ENCODE measurements around the gene SLMAP. TPM values are rescaled to one million over a fixed set of nuclear protein-coding genes. Genes with fewer than 3 reads are reported as not detected.
A peak's percentile ranks its signal among the peaks of the same experiment; 100 is the strongest.

The SLMAP gene
- total RNA-seq, 1 experiment from 2014 or later: 27.8 TPM

- DNase-seq: no peak
- Histone ChIP-seq H3K27ac (no peak overlapping the region), H3K36me3 (no peaks in the 10 kb centered on the region), H3K9me3 (replicated peaks) (no peaks in the 10 kb centered on the region), H3K4me1 (no peaks in the 10 kb centered on the region), H3K27me3 (no peaks in the 10 kb centered on the region), H3K4me3 (no peak overlapping the region)
These were observed 17.7 kb upstream of the SLMAP start for GRCh38 chr3:57738391-57738790.

GRCh38 chr3:57740027-57740426 lies 16.1 kb upstream of the SLMAP start:
- no peaks in the 10 kb centered on the region for H3K4me1 ChIP-seq
- DNase-seq: no peak
- no peak overlapping the region for H3K27ac ChIP-seq
- H3K4me3 ChIP-seq: no peak overlapping the region
- no peaks in the 10 kb centered on the region for H3K36me3 ChIP-seq
- no peaks in the 10 kb centered on the region for H3K27me3 ChIP-seq
- no peaks in the 10 kb centered on the region for H3K9me3 ChIP-seq (replicated peaks)

- Histone ChIP-seq H3K4me1 (no peaks in the 10 kb centered on the region), H3K36me3 (no peaks in the 10 kb centered on the region), H3K9me3 (replicated peaks) (no peaks in the 10 kb centered on the region), H3K27ac (no peak overlapping the region), H3K27me3 (no peaks in the 10 kb centered on the region), H3K4me3 (no peak overlapping the region)
- DNase-seq: no peak
These were observed 12.6 kb upstream of the SLMAP start for GRCh38 chr3:57743496-57743895.

DNA sequence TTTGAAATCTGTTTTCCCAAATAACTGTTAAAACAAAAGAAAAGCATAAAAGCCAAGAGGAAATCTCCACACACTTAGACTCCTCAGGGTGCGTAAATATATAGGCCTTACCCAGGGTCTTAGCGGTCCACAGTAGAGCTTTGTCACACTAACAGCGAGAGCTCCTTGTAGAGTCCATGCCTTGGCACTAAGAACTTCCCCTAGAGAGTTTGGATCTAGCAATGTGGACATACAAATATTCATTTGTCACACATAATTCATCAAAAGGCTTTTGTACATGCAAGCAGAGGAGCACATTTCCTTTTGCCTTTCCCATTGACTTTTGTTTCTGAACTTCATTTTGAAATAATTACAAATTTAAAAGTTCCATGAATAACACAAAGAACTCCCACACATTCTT lies 11.0 kb upstream of the SLMAP start:
- no peak overlapping the region for H3K4me3 ChIP-seq
- no peaks in the 10 kb centered on the region for H3K27me3 ChIP-seq
- no peaks in the 10 kb centered on the region for H3K9me3 ChIP-seq (replicated peaks)
- no peak for DNase-seq
- no peaks in the 10 kb centered on the region for H3K4me1 ChIP-seq
- no peaks in the 10 kb centered on the region for H3K36me3 ChIP-seq
- no peak overlapping the region for H3K27ac ChIP-seq

DNA sequence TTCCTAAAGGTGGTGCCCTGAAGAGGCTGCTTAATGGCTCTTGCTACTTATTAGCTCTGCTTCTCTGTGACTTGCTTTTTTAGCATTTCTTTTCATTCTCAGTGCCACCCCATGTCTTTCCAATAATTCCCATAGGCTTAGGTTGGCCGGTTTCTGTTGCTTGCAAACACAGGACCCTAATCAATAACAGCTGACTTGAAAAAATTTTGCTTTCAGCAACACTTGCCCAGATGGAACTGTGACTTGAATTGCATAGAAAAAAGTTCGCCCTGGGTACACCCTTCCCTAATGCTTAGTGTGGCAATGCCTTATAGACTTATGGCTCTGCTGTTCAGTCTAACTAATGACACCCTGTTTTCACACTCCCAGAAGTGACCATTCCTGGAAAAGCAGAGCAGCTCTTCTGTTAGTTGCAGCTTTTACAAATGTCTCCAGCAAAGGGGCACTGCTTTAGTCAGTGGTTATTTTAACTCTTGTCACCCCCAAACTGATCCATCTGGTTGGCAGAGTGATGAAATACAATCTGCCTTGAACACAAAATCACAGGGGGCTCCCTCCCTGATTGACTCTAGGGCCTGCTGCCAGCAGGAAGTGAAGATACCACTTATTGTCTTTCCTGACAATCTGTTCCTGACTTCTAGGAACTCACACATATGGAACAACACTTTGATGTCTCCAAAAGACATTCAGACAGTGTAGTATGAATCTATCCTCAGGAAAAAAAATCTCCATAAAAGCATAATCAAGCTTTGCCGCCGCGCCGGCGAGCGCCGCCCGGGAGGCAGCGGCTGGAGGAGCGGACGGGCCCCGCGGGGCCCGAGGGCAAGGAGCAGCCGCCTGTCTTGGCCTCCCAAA lies 9.7 kb upstream of the SLMAP start:
- Histone ChIP-seq H3K4me3 (no peak overlapping the region), H3K9me3 (replicated peaks) (no peaks in the 10 kb centered on the region), H3K36me3 (no peaks in the 10 kb centered on the region), H3K27ac (no peak overlapping the region), H3K4me1 (no peaks in the 10 kb centered on the region), H3K27me3 (no peaks in the 10 kb centered on the region)
- DNase-seq: no peak

DNA sequence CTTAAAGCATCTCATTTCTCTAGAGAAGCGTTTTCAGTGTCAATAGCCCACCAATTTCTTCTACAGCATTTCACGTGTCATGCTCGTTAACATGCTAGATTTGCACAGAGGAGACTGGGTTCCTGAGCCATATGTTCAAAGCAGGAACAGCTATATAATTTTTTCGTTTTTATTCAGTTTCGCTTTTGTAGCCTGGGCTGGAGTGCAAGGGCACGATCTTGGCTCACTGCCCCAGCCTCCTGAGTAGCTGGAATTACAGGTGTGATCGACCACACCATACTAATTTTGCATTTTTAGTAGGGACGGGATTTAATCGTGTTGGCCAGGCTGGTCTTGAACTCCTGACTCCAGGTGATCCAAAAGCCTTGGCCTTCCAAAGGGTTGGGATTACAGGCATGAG lies 6.6 kb upstream of the SLMAP start:
- DNase-seq: no peak
- no peaks in the 10 kb centered on the region for H3K36me3 ChIP-seq
- H3K27me3 ChIP-seq: no peaks in the 10 kb centered on the region
- no peaks in the 10 kb centered on the region for H3K4me1 ChIP-seq
- H3K4me3 ChIP-seq: no peak overlapping the region
- no peak overlapping the region for H3K27ac ChIP-seq
- no peaks in the 10 kb centered on the region for H3K9me3 ChIP-seq (replicated peaks)

- H3K9me3 ChIP-seq (replicated peaks): no peaks in the 10 kb centered on the region
- H3K27me3 ChIP-seq: no peaks in the 10 kb centered on the region
- no peak overlapping the region for H3K4me3 ChIP-seq
- no peak overlapping the region for H3K27ac ChIP-seq
- H3K4me1 ChIP-seq: no peaks in the 10 kb centered on the region
- no peaks in the 10 kb centered on the region for H3K36me3 ChIP-seq
- no peak for DNase-seq
These were observed 3.8 kb upstream of the SLMAP start for GRCh38 chr3:57752307-57752706.

DNA sequence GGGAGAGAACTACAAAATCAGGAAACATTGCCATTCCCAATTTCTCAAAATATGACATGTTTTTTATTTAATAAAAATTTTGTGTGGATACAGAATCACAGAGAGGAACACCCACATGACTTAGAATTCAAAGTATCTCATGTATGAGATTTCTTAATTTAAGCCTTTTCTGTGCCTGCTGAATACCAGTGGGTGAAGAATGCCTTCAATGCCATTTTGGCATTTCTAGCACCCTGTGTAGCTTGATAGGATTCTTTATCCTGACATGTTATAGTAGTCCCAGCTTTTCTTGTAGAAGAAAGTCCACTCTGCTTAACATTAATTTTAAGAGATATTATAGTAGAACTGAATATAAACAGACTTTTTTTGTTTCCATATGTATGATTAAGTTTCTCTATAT lies 3.1 kb upstream of the SLMAP start:
- no peak for DNase-seq
- Histone ChIP-seq H3K27me3 (no peaks in the 10 kb centered on the region), H3K27ac (no peak overlapping the region)

GRCh38 chr3:57755368-57755675 lies 787 bp upstream of the SLMAP start:
- Histone ChIP-seq H3K4me1 (no peaks in the 10 kb centered on the region), H3K27ac (peak overlapping the region; percentile 91)

More for the DNA sequence above, 3.1 kb upstream of the SLMAP start:
- H3K9me3 ChIP-seq (replicated peaks): no peaks in the 10 kb centered on the region
- H3K4me3 ChIP-seq: no peak overlapping the region
- no peaks in the 10 kb centered on the region for H3K36me3 ChIP-seq
- no peaks in the 10 kb centered on the region for H3K4me1 ChIP-seq

GRCh38 chr3:57756528-57757401 lies 656 bp downstream of the SLMAP start:
- Histone ChIP-seq H3K4me3 (peak overlapping the region; percentile 71), H3K4me1 (no peaks in the 10 kb centered on the region), H3K27me3 (no peaks in the 10 kb centered on the region), H3K36me3 (peaks cover 10% of the 10 kb centered on the region; the same call in 1 of the 2 replicates), H3K9me3 (replicated peaks) (no peaks in the 10 kb centered on the region), H3K27ac (peak overlapping the region; percentile 91)
- DNase-seq: peak; percentile 15 to 41

More at GRCh38 chr3:57755368-57755675, 787 bp upstream of the SLMAP start:
- Histone ChIP-seq H3K9me3 (replicated peaks) (no peaks in the 10 kb centered on the region), H3K27me3 (no peaks in the 10 kb centered on the region), H3K4me3 (peak overlapping the region; percentile 71), H3K36me3 (peaks cover 10% of the 10 kb centered on the region; the same call in 1 of the 2 replicates)
- DNase-seq: peak; percentile 2 to 35

DNA sequence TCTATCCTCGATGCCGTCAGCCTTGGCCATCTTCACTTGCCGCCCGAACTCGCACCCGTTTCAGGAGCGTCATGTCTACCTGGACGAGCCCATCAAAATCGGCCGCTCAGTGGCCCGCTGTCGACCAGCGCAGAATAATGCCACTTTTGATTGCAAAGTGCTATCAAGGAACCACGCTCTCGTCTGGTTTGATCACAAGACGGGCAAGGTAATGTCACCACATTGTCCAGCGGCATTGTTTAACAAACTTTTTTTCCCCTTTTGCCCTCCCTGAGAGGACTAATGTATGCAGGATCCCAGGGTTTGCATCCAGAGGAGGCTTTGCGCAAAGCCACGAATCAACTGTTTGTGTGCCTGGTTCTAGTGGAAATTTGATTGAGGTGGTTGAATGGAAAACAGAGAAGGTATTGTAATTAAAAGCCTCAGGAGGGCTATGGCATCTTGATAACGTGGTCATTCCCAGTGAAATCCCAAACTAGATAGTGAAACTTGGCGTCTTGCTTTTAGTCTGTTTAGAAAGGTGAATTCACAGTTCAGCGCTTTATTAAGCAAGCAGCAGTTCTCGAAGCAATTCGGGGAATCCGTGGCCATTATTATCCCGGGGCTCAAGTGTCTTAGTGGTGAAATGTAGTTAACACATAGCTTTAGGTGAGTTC lies 1.7 kb downstream of the SLMAP start:
- H3K9me3 ChIP-seq (replicated peaks): no peaks in the 10 kb centered on the region

GRCh38 chr3:57758686-57759085 lies 2.6 kb downstream of the SLMAP start:
- H3K27me3 ChIP-seq: no peaks in the 10 kb centered on the region
- peaks cover 10% of the 10 kb centered on the region; the same call in 1 of the 2 replicates for H3K36me3 ChIP-seq
- H3K9me3 ChIP-seq (replicated peaks): no peaks in the 10 kb centered on the region
- peak overlapping the region; percentile 71 for H3K4me3 ChIP-seq
- H3K27ac ChIP-seq: no peak overlapping the region
- no peak for DNase-seq
- H3K4me1 ChIP-seq: no peaks in the 10 kb centered on the region

More for the DNA sequence above, 1.7 kb downstream of the SLMAP start:
- H3K4me1 ChIP-seq: no peaks in the 10 kb centered on the region
- no peak overlapping the region for H3K27ac ChIP-seq
- H3K36me3 ChIP-seq: peaks cover 10% of the 10 kb centered on the region; the same call in 1 of the 2 replicates
- H3K4me3 ChIP-seq: peak overlapping the region; percentile 71
- H3K27me3 ChIP-seq: no peaks in the 10 kb centered on the region
- peak; percentile 3 to 24 for DNase-seq

DNA sequence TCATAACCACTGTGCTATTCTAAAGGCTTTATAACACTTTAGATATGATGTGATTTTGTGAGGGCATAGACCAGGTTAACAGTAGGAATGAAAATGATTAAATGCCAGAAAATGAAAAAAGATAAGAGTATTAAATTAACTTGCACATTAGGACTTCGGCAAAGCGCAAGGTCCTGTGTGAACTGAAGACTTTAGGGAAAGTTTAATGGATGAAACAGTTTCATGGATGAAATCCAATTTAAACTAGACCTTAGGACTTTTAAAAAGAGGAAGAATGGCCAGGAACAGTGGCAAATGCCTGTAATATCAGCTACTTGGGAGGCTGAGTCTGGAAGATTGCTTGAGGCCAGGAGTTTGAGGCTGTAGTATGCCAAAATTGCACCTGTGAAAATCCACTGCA lies 8.7 kb downstream of the SLMAP start:
- H3K36me3 ChIP-seq: peaks cover under 1% of the 10 kb centered on the region; the same call in 1 of the 2 replicates
- no peaks in the 10 kb centered on the region for H3K9me3 ChIP-seq (replicated peaks)
- no peaks in the 10 kb centered on the region for H3K4me1 ChIP-seq
- no peak for DNase-seq
- no peak overlapping the region for H3K4me3 ChIP-seq
- H3K27ac ChIP-seq: no peak overlapping the region
- H3K27me3 ChIP-seq: no peaks in the 10 kb centered on the region

DNA sequence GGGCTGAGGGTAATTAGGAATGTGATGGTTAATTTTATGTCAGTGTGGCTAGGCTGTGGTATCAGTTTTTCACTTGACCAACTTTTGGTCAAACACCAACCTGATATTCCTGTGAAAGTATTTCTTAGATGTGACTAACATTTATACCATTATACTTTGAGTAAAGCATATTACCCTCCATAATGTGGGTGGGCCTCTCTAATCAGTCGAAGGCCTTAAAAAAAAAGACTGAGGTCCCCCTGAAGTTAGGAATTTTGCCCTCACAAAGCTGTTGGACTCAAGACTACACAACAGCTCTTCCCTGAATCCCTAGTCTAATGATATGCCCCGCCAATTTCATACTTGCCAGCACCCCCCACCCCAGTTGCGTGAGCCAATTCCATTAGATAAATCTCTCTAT lies 12.5 kb downstream of the SLMAP start:
- Histone ChIP-seq H3K4me1 (no peaks in the 10 kb centered on the region), H3K27me3 (no peaks in the 10 kb centered on the region), H3K4me3 (no peak overlapping the region), H3K36me3 (no peaks in the 10 kb centered on the region), H3K9me3 (replicated peaks) (no peaks in the 10 kb centered on the region), H3K27ac (no peak overlapping the region)
- no peak for DNase-seq
